GM23338 (cell line): Measurements from ENCODE around the gene DGKD. TPM values are rescaled to one million over a fixed set of nuclear protein-coding genes. Genes with fewer than 3 reads are reported as not detected.
A peak's percentile ranks its signal among the peaks of the same experiment; 100 is the strongest.

ENCODE experiments used
- ATAC-seq: fragments of 200-7000 bp; cut with Tn5 transposase; 3 replicates; pipeline ENCODE4 v1.9.1; 2020
- DNase-seq: peaks from one replicate; pipeline ENCODE4 v3.0.0-alpha.2; 2015; ENCODE audit warnings: low spot score
- H2AFZ ChIP-seq: fragments of 200-600 bp; sonication (generic); 2 replicates; pipeline ENCODE4 v1.8.0; 2016; ENCODE audit warnings: antibody characterized with exemption, mild to moderate bottlenecking, moderate library complexity
- H3F3A ChIP-seq: fragments of 200-600 bp; sonication (generic); replicated peaks from 2 replicates; pipeline ENCODE4 v1.8.0; 2017; ENCODE audit warnings: antibody characterized with exemption, mixed run types, low read depth
- H3K27ac ChIP-seq: fragments of 200-600 bp; sonication (generic); 2 replicates; pipeline ENCODE4 v1.6.1; 2016; ENCODE audit warnings: low read depth
- H3K27me3 ChIP-seq: fragments of 200-600 bp; sonication (generic); 2 replicates; pipeline ENCODE4 v1.8.0; 2016; ENCODE audit warnings: mild to moderate bottlenecking, mixed run types, moderate library complexity; ENCODE audit not compliant: insufficient read depth
- H3K36me3 ChIP-seq: fragments of 200-600 bp; sonication (generic); 2 replicates; pipeline ENCODE4 v1.8.0; 2016; ENCODE audit warnings: mild to moderate bottlenecking; ENCODE audit not compliant: insufficient read depth
- H3K4me1 ChIP-seq: fragments of 200-600 bp; sonication (generic); 2 replicates; pipeline ENCODE4 v1.8.0; 2016; ENCODE audit warnings: mild to moderate bottlenecking, moderate library complexity; ENCODE audit not compliant: insufficient read depth
- H3K4me2 ChIP-seq: fragments of 200-600 bp; sonication (generic); 2 replicates; pipeline ENCODE4 v1.7.1; 2017; ENCODE audit warnings: mixed run types
- H3K4me3 ChIP-seq: fragments of 200-600 bp; sonication (generic); 2 replicates; pipeline ENCODE4 v1.6.1; 2016; ENCODE audit warnings: mixed run types
- H3K79me2 ChIP-seq: fragments of 200-600 bp; sonication (generic); replicated peaks from 2 replicates; pipeline ENCODE4 v1.8.0; 2017; ENCODE audit warnings: mild to moderate bottlenecking; ENCODE audit not compliant: insufficient read depth
- H3K9me2 ChIP-seq: fragments of 200-600 bp; sonication (generic); 2 replicates; pipeline ENCODE4 v1.8.0; 2017; ENCODE audit not compliant: insufficient read depth
- H4K20me1 ChIP-seq: fragments of 200-600 bp; sonication (generic); replicated peaks from 2 replicates; pipeline ENCODE4 v1.8.0; 2017; ENCODE audit warnings: mild to moderate bottlenecking; ENCODE audit not compliant: insufficient read depth
- H3K27ac Mint-ChIP-seq: 2 replicates; pipeline ENCODE4 v1.8.0; 2020; ENCODE audit warnings: inconsistent platforms, mild to moderate bottlenecking, moderate library complexity, mixed read lengths
- H3K27me3 Mint-ChIP-seq: 3 replicates; pipeline ENCODE4 v1.8.0; 2022; ENCODE audit warnings: low read depth, mild to moderate bottlenecking, moderate library complexity, mixed read lengths, inconsistent platforms; ENCODE audit not compliant: insufficient read depth, poor library complexity
- H3K36me3 Mint-ChIP-seq: 3 replicates; pipeline ENCODE4 v1.8.0; 2021; ENCODE audit warnings: low read depth, mild to moderate bottlenecking, inconsistent platforms, moderate library complexity, mixed read lengths
- H3K4me1 Mint-ChIP-seq: 3 replicates; pipeline ENCODE4 v1.8.0; 2020; ENCODE audit warnings: mild to moderate bottlenecking, inconsistent platforms, mixed read lengths
- H3K4me3 Mint-ChIP-seq: 3 replicates; pipeline ENCODE4 v1.8.0; 2021; ENCODE audit warnings: moderate library complexity, mild to moderate bottlenecking, inconsistent platforms, mixed read lengths
- H3K9me3 Mint-ChIP-seq: 3 replicates; pipeline ENCODE4 v1.8.0; 2020; ENCODE audit warnings: moderate library complexity, mild to moderate bottlenecking, inconsistent platforms, mixed read lengths
- CREB1 ChIP-seq: fragments of 250-450 bp; sonication (Bioruptor Pico); IDR thresholded peaks from 2 replicates; pipeline ENCODE4 v1.5.0; 2020; ENCODE audit warnings: low read depth, mild to moderate bottlenecking, moderate library complexity
- CTCF ChIP-seq, 2 experiments: fragments of 200-600 bp in 1 of 2; sonication (generic) in 1 of 2; conservative IDR thresholded peaks; 2 replicates each; pipeline versions ENCODE4 v1.5.1 to v1.6.1; 2016 to 2017; ENCODE audit warnings: antibody characterized with exemption in 2 of 2, low read depth in 2 of 2, mild to moderate bottlenecking in 2 of 2, moderate library complexity in 1 of 2
- ETS1 ChIP-seq: IDR thresholded peaks from 2 replicates; pipeline ENCODE4 v1.6.1; 2016; ENCODE audit warnings: antibody characterized with exemption
- EZH2 ChIP-seq: fragments of 200-600 bp; sonication (generic); IDR thresholded peaks from one replicate; pipeline ENCODE4 v1.8.0; 2017; ENCODE audit warnings: antibody characterized with exemption, mild to moderate bottlenecking, low read depth; ENCODE audit not compliant: unreplicated experiment
- EZH2phosphoT487 ChIP-seq: fragments of 200-600 bp; sonication (generic); IDR thresholded peaks from one replicate; pipeline ENCODE4 v1.8.1; 2018; ENCODE audit warnings: antibody characterized with exemption; ENCODE audit not compliant: unreplicated experiment
- JUNB ChIP-seq: IDR thresholded peaks from one replicate; pipeline ENCODE4 v1.6.1; 2016; ENCODE audit warnings: antibody characterized with exemption; ENCODE audit not compliant: unreplicated experiment
- NANOG ChIP-seq: IDR thresholded peaks from 2 replicates; pipeline ENCODE4 v1.6.1; 2016; ENCODE audit warnings: antibody characterized with exemption, borderline replicate concordance
- POLR2AphosphoS5 ChIP-seq: IDR thresholded peaks from 2 replicates; pipeline ENCODE4 v1.6.1; 2016; ENCODE audit warnings: antibody characterized with exemption, low read depth
- REST ChIP-seq: IDR thresholded peaks from one replicate; pipeline ENCODE4 v1.6.1; 2018; ENCODE audit warnings: antibody characterized with exemption; ENCODE audit not compliant: unreplicated experiment
- STAT1 ChIP-seq: IDR thresholded peaks from one replicate; pipeline ENCODE4 v1.6.1; 2016; ENCODE audit warnings: antibody characterized with exemption; ENCODE audit not compliant: unreplicated experiment
- ZNF114 ChIP-seq: fragments of 250-450 bp; sonication (Bioruptor Pico); IDR thresholded peaks from 2 replicates; pipeline ENCODE4 v1.5.0; 2020; ENCODE audit warnings: mild to moderate bottlenecking, moderate library complexity
- ZNF331 ChIP-seq: fragments of 250-450 bp; sonication (Bioruptor Pico); IDR thresholded peaks from 2 replicates; pipeline ENCODE4 v1.5.0; 2020; ENCODE audit warnings: low read depth, mild to moderate bottlenecking, moderate library complexity
- polyA plus RNA-seq: library from polyadenylated mRNA; unstranded; fragments of >200 nt; fragmentation: Nextera tagmentation; extraction: Ambion mirVana; gene quantifications from 2 replicates; pipeline ENCODE4 v1.2.1, GENCODE V29; 2016
- total RNA-seq: library from RNA; depleted of rRNA; stranded (reverse); fragments of >200 nt; shearing (Covaris generic); gene quantifications from 2 replicates; pipeline ENCODE4 v1.2.3, GENCODE V29; 2014

Gene DGKD
- total and polyA plus RNA-seq, 2 experiments from 2014 or later: 11.1 to 23.4 TPM

- Mint-ChIP-seq H3K27ac (peak overlapping the region; percentile 20; the same call in 1 of the 2 replicates), H3K36me3 (peaks cover under 1% of the 10 kb centered on the region; the same call in 2 of the 3 replicates), H3K27me3 (peaks cover 6% of the 10 kb centered on the region), H3K4me1 (peaks cover 33% of the 10 kb centered on the region), H3K4me3 (no peak overlapping the region), H3K9me3 (no peaks in the 10 kb centered on the region)
- Histone ChIP-seq H3K36me3 (no peaks in the 10 kb centered on the region), H3K4me2 (no peak overlapping the region), H3K27me3 (no peaks in the 10 kb centered on the region), H3K9me2 (no peaks in the 10 kb centered on the region), H3F3A (no peaks in the 10 kb centered on the region), H4K20me1 (peaks cover 17% of the 10 kb centered on the region), H3K79me2 (peaks cover 62% of the 10 kb centered on the region), H3K27ac (no peak overlapping the region), H2AFZ (no peak overlapping the region), H3K4me1 (no peaks in the 10 kb centered on the region), H3K4me3 (no peak overlapping the region)
- ATAC-seq: peak; percentile 55
- no peak for TF ChIP-seq STAT1
- DNase-seq: no peak
Observed at GRCh38 chr2:233384811-233385488, 30.7 kb downstream of the DGKD start.

GRCh38 chr2:233385489-233386044, 31.3 kb downstream of the DGKD start:
- DNase-seq (no peak), ATAC-seq (no peak)
- H3K4me2 ChIP-seq: no peak overlapping the region
- H3K27ac Mint-ChIP-seq: 0 out of 2 replicates have a peak overlapping the region, but pooled peaks have one; percentile 20
- no peaks in the 10 kb centered on the region for H3K27me3 ChIP-seq
- peaks cover 59% of the 10 kb centered on the region for H3K79me2 ChIP-seq
- no peak overlapping the region for H2AFZ ChIP-seq
- H3K27ac ChIP-seq: no peak overlapping the region
- H3F3A ChIP-seq: no peaks in the 10 kb centered on the region
- peaks cover 4% of the 10 kb centered on the region; the same call in 2 of the 3 replicates for H3K36me3 Mint-ChIP-seq
- H3K4me3 Mint-ChIP-seq: no peak overlapping the region
- no peaks in the 10 kb centered on the region for H3K9me3 Mint-ChIP-seq
- H4K20me1 ChIP-seq: peaks cover 17% of the 10 kb centered on the region
- no peaks in the 10 kb centered on the region for H3K36me3 ChIP-seq
- H3K4me1 ChIP-seq: no peaks in the 10 kb centered on the region
- no peak overlapping the region for H3K4me3 ChIP-seq
- peaks cover 31% of the 10 kb centered on the region for H3K4me1 Mint-ChIP-seq
- H3K27me3 Mint-ChIP-seq: peaks cover 6% of the 10 kb centered on the region
- no peaks in the 10 kb centered on the region for H3K9me2 ChIP-seq
- TF ChIP-seq CREB1 (CRISPR knock-in tag) (no peak), CTCF (conservative IDR thresholded peaks at IDR 0.05; ENCODE audit: low read depth in 2 of 2) (no peak), ETS1 (no peak), POLR2AphosphoS5 (no peak), ZNF331 (CRISPR knock-in tag) (no peak), STAT1 (no peak), ZNF114 (CRISPR knock-in tag) (no peak), JUNB (no peak), EZH2phosphoT487 (no peak), EZH2 (no peak), REST (no peak), NANOG (no peak)
